Renal cortex interstitium (tissue), 11 donors: ENCODE results near the gene CCDC15. TPM values are rescaled to one million over a fixed set of nuclear protein-coding genes. Genes with fewer than 3 reads are reported as not detected.

Source experiments
- DNase-seq, 11 donors: peaks; one replicate each; pipeline ENCODE4 v3.0.0-alpha.2; 2013; ENCODE audit warnings: low read depth in 9 of 11, low spot score in 4 of 11; ENCODE audit errors: extremely low read depth in 1 of 11
- polyA plus RNA-seq, 3 donors: library from polyadenylated mRNA; unstranded; fragments of 120-200 nt; gene quantifications; one replicate each; pipeline ENCODE4 v1.2.1, GENCODE V29; 2013; ENCODE audit not compliant: insufficient read length in 3 of 3

CCDC15 gene
- polyA plus RNA-seq, 3 donors, result 3.6 to 4.1 (median 4.0) TPM

DNA sequence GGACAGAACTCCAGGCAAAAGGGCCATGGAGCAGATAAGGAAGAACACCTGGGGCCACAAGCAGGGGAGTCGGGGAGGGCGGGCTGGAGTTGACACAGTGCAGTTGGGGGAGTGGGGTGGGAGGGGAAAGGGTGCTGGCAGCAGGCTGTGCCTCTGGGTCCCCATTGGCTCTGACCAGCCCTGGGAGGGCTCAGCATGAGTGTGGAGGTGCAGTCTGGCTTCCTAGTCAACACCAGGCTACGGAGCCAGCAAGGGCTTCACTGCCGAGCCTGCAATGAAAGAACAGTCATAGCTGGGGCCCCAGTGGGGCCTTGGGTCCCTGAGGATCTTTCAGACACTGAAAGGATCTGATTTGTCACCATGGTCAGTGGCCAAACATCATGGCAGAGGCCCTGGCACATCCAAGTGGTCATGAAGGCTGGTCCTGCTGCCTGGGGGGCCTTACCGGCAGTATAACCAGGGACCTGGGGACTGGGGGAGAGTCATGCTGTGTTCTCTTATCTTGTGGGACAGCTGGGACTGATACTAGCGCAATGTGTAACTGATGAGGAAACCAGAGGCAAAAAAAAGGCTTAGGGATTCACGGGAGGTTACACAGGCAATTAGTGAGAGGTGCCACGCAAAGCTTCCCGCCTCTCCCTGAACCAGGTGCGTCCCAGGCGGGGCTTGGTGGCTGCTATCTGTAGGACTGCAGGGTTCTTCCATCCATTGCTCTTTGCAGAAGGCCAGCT is 120.7 kb downstream of the CCDC15 start:
- DNase-seq, result no peak

DNA sequence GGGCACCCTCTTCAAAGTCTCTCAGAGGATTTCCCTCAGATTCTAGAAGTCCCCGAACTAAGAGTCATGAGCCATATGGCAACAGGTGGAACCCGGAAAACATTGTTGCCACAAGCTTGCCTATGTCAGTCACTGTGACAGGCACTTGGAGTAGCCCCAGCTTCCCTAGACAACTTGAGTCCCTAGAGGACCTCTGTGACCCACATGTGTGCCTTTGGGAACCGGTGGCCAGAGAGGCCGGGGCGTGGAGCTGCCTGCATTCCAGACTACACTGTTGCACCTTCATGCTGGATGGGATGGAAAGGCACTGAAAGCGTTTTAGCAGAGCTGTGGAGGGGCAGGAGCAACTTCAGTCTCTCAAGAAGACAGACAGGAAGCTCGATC is 121.2 kb downstream of the CCDC15 start:
- DNase-seq, result no peak

DNA sequence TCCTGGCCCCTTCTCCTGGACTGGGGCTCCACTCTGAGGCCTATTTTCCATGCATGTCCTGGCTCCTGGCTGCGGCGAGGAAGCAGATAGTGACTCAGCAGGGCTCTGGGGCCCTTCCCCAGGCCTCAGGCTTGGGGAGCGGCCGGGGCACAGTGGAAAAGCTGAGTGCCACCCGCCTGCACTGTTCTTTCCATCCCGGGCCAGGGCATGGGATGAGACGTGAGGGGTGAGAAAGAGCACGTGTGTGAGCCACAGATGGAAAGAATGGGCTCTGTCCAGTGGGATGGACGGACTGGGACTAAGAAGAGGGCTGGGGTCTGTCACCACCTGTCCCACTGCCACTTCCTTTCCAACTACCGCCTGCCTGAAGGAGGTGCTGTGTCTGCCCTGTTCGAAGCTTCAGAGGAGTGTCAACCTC is 121.9 kb downstream of the CCDC15 start:
- DNase-seq, result no peak

DNA sequence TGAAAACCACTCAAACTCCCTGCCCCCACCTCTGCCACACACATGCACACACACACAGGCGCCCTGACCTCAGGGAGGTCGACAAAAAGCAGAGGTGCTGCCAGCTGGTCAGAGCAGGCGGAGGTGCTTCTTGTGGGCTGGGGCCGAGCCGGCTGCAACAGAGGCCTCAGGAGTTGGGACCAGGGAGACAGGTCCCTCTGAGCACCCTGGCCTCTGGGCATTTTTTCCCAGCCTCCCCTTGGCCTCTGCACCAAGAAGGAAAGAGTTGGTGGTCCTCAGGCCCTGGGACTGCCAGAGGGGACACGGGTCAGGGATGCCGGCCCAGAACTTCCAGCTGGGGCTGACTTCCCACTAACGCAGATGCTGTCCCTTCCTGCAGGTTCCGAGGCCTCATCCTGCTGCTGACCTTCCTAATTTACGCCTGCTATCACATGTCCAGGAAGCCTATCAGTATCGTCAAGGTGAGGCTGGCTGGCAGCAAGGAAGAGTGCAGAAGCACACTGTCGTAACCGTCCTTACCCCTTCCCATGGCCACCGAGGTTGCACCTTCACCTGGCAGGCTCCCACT is 122.5 kb downstream of the CCDC15 start:
- no peak for DNase-seq

DNA sequence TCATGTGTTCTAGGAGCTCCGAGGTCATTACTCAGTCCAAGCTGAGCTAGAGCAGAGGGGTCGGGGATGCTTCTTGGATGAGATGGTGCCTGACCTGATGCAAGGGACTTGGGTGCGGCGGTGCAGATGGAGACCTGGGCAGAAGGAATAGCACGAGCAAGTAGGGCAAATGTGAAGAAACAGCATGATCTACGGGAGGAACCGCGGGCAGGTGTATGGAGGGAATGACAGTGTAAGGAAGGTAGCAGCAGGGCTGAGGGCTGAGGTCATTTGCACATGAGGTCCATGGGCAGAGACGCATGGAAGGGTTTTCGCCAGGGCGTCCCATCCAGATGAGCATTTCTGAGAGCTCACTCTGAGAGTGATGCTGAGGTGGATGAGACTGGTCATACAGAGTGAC is 124.0 kb downstream of the CCDC15 start:
- DNase-seq, result no peak

DNA sequence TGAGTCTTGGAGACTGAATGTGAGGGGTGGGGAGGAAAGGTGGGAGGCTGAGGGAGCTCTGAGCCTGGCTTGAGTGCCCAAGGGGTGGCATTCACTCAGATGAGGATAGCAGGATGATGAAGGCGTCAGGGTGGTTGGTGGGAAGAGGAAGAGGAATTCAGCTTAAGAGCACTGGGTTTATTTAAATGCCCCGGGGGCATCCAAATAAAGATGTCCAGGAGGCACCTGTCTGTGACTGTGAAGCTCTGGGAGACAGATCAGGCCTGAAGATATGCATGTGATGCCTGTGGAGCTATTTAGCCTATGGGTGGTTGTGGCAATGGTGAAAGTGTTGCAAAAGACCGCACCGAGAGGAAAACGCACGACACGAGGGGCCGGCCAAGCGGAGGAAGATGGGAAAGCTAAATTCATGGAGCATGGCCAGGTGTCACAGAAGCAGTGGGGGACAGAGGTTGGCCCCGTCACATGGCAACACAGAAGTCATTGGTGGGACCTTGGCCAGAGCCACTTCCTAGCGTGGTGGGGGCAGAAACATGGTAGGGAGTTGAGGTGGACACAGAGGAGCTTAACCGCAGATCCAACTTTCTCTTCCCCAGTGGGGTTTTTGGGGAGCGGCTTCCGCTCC is 124.6 kb downstream of the CCDC15 start:
- DNase-seq, result no peak

DNA sequence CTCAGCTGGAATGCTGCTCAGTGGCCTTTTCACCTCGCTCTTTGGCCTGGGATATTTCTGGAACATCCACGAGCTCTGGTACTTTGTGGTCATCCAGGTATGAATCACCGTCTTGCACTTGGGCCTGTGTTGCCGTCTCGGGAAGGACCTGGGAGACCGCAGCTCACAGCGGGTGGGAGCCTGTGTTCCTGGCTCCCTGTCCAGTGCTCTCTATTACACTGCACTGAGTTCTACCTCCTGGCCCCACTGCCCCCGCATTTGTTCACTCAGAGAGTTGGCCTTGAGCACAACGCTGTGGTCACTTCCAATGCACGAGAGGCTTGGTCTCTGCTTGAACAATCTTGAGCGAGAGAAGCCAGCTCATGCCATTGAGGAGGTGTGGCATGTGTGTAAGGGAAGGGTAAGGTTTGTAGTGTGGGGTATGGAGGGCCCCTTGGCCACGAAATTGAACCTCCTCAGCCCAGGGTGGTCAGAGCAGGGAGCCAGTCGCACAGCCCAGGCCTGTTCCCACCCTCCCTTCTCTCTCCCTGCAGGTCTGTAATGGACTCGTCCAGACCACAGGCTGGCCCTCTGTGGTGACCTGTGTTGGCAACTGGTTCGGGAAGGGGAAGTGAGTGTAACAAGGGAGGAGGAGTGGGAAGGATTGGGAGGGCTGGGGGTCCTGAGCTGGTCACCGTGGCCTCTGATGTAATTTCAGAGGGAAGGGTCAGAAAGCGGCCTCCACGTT is 125.3 kb downstream of the CCDC15 start:
- no peak for DNase-seq

DNA sequence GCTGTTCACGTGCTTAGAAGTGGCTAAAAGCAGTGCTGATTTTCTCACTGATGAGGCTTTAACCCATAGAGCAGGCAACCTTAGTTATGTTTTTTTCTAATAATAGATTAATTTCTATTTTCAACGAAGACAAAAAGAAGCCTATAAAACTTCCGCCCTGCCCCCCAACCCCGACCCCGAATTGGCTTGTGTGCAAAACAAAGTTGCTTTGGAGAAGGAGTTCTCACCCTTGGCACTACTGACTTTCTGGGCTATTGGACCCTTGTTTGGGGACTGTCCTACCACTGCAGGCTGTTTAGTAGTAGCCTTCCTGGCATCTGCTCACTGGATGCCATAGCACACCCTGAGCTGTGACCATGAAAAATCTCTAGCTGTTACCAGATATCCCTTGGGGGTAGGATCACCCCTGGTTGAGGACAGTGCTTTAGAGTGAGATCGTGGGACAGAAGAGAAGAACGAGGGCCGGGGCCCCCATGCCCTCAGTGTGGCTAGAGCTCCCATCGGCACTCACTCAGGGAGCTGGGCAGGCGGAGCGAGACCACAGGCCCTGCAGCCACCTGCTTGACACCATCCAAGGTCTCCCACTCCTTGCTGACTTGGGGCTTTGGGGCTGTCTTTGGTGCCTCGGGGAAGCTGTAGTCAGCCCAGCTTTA is 126.0 kb downstream of the CCDC15 start:
- DNase-seq, result no peak

DNA sequence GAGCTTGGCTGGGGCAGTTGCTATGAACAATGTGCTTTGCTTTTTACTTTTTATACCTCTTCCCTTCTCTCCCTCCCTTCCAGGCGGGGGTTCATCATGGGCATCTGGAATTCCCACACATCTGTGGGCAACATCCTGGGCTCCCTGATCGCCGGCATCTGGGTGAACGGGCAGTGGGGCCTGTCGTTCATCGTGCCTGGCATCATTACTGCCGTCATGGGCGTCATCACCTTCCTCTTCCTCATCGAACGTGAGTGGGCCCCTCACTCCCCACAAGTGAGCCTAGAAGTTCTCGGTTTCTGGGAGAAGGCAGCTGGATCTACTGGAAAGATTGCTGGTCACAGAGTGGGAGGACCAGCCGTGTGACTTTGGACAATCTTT is 126.5 kb downstream of the CCDC15 start:
- no peak for DNase-seq

DNA sequence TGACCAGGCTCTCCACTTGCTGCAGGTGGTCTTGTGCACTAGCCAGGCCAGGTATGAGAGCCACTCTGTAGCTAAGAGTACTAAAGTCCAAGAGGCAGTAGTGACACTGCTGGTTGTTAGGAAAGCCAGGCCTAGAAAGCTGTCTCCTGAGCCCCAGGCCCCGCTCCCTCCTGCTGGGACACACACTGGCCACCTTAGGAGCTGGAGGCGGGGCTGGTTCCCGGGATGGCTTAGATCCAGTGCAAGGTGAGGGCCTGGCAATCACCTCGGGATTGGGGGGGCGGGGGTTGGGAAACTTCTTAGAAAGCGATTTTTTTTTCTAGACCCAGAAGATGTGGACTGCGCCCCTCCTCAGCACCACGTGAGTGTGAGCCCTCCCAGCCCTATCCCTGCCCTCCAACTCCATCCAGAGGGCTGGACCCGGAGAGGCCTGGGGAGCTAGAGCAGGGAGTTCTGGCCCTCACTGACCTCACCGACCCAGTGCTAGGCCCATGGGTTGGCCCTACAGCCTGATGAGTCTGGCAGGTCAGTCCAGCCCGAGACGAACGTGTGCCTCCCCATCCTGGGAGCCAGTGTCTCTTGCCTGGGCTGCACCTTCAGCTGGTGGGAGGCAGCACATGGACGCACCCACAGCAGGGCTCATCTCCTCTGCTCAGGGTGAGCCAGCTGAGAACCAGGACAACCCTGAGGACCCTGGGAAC is 127.2 kb downstream of the CCDC15 start:
- no peak for DNase-seq

DNA sequence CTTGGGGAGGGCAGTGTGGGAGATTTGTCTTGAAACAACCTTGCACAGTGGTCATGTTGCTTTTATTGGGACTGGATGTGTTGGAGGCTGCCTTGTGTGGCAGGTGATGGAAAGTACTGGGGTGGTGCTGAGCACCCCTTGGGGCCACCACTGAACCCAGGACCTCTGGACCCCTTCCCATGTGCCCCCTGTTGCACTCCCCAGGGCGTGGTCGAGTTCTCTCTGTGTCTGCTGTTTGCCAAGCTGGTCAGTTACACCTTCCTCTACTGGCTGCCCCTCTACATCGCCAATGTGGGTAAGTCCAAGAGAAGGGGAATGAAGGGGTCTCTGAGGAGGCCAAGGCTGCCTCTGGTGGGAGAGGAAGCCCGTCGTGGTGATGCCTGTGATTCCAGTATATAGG is 128.0 kb downstream of the CCDC15 start:
- DNase-seq, result no peak

DNA sequence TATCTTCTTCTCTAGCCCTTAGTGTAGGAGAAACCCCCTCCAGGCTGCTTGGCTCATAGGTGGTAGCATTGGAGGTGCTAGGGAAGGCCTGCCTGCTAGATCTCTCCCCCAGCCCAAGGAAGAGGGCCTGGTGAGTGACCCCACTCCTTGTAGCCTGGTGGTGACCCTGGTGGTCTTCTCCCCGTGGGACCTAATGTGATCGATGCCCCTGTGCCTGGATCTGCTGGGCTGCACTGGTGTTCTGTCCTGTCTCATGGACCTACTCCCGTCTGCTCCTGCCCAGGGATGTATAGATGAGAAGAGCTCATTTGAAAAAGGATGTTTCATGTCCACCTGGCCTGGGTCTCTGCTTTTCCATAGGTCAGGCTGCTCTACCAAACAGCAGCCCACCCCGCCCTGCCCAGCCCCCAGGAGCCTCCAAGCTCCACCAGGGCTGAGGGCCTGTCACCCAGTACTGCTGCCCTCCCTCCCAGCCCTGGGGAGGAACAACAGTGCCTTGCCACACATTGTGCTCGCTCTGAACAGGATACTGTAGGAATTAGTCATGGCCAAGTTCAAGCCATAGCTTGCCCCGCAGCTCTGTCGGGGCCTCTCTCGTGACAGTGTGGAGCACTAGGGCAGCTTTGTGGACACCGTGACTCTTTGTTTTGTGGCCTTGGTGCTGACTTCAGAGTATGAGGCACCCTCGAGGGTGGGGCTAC is 128.8 kb downstream of the CCDC15 start:
- no peak for DNase-seq

DNA sequence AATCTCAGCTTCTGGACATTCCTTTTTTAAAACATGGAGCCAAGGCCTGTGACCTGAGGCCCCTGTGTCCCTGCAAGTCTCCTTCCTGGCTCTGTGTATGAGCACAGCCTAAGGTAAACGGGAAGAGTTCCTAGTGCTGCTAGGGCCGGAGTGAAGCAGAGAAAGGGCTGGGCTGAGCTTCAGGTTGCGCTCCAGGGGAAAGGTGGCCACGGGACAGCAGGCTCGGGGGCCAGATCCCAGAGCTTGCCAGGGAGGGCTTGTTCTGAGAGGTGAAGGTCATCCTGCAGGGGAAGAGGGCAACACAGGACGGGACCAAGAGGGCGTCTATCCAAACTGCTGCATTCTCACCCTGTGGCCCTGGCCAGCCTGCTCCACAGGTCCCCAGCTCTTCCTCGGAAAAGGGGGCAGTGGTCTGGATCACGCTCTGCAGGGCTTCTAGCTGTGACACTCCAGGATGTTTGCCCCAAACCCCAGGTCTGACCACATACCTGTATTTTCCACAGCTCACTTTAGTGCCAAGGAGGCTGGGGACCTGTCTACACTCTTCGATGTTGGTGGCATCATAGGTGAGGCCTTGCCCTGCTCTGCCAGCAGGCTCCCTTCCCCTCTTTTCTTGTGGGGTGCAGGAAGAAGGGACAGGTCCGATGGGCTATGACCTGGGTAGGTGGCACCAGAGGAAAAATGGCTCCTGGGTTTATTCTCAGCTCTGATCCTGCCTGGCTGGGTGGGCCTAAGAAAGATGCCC is 129.5 kb downstream of the CCDC15 start:
- DNase-seq, result no peak

DNA sequence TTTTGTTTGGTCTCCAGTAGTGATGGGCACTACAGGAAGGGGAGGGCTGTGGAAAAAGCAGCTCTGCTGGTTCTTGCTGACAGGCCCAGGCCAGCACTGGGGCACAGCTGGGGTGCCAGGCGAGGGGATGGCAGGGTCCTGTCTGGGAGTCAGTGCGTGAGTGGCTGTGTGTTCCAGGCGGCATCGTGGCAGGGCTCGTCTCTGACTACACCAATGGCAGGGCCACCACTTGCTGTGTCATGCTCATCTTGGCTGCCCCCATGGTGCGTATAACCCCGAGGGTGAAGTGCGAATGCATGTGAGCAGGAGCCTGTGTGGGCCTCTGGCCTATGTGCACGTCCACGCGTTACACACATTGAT is 130.0 kb downstream of the CCDC15 start:
- DNase-seq, result no peak

DNA sequence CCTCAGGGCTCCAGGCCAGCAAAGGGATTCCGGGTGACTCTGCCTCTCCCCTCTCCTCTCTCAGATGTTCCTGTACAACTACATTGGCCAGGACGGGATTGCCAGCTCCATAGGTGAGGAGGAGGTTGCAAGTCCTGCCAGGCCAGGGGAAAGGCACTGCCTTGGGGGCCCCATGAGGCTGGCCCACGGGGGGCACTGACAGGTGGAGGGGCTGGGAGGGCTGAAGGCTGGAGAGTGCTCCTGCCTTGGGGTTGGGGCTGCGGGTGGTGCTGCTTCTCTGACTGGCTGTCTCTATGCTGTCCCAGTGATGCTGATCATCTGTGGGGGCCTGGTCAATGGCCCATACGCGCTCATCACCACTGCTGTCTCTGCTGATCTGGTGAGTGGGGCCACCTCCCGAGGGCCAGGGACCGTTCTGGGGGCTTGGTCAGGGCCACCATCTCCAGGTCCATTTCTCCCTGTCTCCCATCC is 130.8 kb downstream of the CCDC15 start:
- DNase-seq, result no peak

DNA sequence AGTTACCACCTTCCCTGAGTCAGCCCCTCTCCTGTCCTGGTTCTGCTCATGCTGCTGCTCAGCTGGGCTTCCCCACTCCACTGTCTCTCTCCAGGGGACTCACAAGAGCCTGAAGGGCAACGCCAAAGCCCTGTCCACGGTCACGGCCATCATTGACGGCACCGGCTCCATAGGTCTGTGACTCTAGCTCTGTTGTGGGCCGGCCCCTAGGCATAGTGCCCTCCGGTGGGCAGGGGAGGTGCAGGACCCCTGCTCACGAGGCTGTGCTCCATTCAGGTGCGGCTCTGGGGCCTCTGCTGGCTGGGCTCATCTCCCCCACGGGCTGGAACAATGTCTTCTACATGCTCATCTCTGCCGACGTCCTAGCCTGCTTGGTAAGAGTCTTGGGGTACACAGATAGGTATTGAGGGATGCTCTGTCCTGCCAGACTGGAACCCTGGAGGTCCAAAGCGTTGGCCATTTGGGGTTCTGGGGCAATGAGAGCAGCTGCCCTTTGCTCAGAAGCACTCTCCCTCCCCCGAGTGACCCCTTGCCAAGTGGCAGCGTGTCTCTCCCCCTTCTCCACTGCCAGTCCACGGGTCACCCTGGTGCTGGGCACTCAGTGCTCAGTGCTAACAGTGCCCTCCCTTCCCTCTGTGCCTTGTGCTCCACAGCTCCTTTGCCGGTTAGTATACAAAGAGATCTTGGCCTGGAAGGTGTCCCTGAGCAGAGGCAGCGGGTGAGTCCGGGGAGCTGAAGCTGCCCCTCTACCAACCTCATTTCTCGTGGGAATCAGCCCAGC is 131.5 kb downstream of the CCDC15 start:
- DNase-seq, result no peak
